ENCODE data around the gene DOK1. TPM values are rescaled to one million over a fixed set of nuclear protein-coding genes. Genes with fewer than 3 reads are reported as not detected.
A peak's percentile ranks its signal among the peaks of the same experiment; 100 is the strongest.

The DOK1 gene
- total RNA-seq, 1 donor from 2014 or later, result 20.1 TPM

- DNase-seq (ENCODE audit: extremely low spot score in 2 of 2), result no peak
- intact Hi-C loops (cut with DNase I), result no loop called here
- no peaks in the 10 kb centered on the region for H3K36me3 ChIP-seq
- no peak within 1 kb of the TSS for H3K27ac ChIP-seq
- no peaks in the 10 kb centered on the region for H3K9me3 ChIP-seq
- peaks cover 30% of the 10 kb centered on the region for H3K4me1 ChIP-seq
- peak within 1 kb of the TSS in 1 of 2 donors; percentile 17 for H3K4me3 ChIP-seq
- peaks cover 41% of the 10 kb centered on the region for H3K27me3 ChIP-seq
- no peak for TF ChIP-seq CTCF (IDR thresholded peaks at IDR 0.05)
- TF ChIP-seq POLR2A (IDR thresholded peaks at IDR 0.05), result no peak
- TF ChIP-seq POLR2AphosphoS5 (IDR thresholded peaks at IDR 0.05; ENCODE audit: insufficient read depth in 1 of 2, low read depth in 1 of 2), result no peak
Measured at GRCh38 chr2:74514368-74515270, 39.9 kb upstream of the DOK1 start, which contains the start of gene TLX2. Gene TLX2 (plus strand): TSS chr2:74514450. CDS start chr2:74514807, 357 bp downstream.

DNA sequence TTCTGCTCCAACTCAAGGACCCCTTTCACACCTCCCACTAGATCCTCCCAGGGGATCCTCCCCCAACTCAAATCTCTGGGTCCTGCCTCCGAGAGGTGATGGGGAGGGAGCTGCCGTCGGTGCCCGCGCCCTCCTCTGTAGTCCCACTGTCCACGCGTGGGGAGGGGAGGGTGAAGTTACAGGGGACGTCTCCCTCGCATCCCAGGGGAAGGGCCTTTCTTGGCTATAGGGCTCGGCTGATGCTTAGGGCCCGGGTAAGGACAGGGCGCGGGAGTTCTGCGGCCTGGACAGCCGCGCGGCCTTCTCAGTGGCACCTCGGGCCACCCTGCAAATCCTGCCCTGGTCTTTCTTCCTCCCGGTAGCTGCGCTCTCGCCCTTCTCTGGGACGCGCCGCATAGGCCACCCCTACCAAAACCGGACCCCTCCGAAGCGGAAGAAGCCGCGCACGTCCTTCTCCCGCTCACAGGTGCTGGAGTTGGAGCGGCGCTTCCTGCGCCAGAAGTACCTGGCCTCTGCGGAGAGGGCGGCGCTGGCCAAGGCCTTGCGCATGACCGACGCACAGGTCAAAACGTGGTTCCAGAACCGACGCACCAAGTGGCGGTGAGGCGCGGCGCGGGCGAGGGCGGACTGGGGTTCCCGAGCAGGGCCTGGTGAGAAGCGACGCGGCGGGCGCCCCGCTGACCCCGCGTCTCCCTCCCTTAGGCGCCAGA lies 39.1 kb upstream of the DOK1 start:
- TF ChIP-seq CTCF (IDR thresholded peaks at IDR 0.05) (no peak), POLR2A (IDR thresholded peaks at IDR 0.05) (no peak)
- DNase-seq (ENCODE audit: extremely low spot score in 2 of 2), result no peak
- Histone ChIP-seq H3K36me3 (no peaks in the 10 kb centered on the region), H3K27ac (no peak overlapping the region), H3K4me1 (peaks cover 30% of the 10 kb centered on the region), H3K9me3 (no peaks in the 10 kb centered on the region), H3K4me3 (peak overlapping the region; percentile 29 to 42), H3K27me3 (peaks cover 41% of the 10 kb centered on the region)
- intact Hi-C loops (cut with DNase I), result no loop called here

- DNase-seq (ENCODE audit: extremely low spot score in 2 of 2), result no peak
- Histone ChIP-seq H3K27ac (no peak overlapping the region), H3K4me1 (peaks cover 30% of the 10 kb centered on the region), H3K36me3 (no peaks in the 10 kb centered on the region), H3K27me3 (peaks cover 41% of the 10 kb centered on the region), H3K9me3 (no peaks in the 10 kb centered on the region), H3K4me3 (peak overlapping the region; percentile 29 to 42)
- TF ChIP-seq POLR2A (IDR thresholded peaks at IDR 0.05) (no peak), POLR2AphosphoS5 (IDR thresholded peaks at IDR 0.05; ENCODE audit: insufficient read depth in 1 of 2, low read depth in 1 of 2) (no peak), CTCF (IDR thresholded peaks at IDR 0.05) (no peak)
- intact Hi-C loops (cut with DNase I), result no loop called here
Measured at GRCh38 chr2:74515981-74516633, 38.4 kb upstream of the DOK1 start.

DNA sequence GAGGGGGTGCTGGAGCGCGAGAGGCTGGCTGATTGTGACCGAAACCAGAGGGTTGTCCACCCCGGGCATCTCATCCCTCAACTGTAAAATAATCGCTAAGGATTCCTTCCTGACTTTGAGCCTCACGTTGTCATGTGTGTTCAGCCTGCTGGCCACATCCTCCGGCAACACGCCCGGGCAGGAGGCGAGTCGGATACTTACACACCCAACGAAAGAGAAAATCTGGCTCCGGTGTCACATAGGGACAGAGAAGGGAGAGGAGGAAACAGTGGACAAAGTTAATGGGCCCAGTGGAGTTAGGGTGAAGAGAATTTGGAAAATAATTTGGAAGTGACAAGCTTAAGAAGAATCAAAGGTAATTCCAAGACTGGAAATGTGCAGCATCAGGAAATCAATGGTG lies 37.9 kb upstream of the DOK1 start:
- no peaks in the 10 kb centered on the region for H3K36me3 ChIP-seq
- H3K27me3 ChIP-seq, result peaks cover 38% of the 10 kb centered on the region
- TF ChIP-seq POLR2AphosphoS5 (IDR thresholded peaks at IDR 0.05; ENCODE audit: insufficient read depth in 1 of 2, low read depth in 1 of 2) (no peak), POLR2A (IDR thresholded peaks at IDR 0.05) (no peak), CTCF (IDR thresholded peaks at IDR 0.05) (no peak)
- H3K4me1 ChIP-seq, result peaks cover 30% of the 10 kb centered on the region
- H3K27ac ChIP-seq, result no peak overlapping the region
- H3K4me3 ChIP-seq, result peak overlapping the region in 1 of 2 donors; percentile 42
- DNase-seq (ENCODE audit: extremely low spot score in 2 of 2), result no peak
- H3K9me3 ChIP-seq, result no peaks in the 10 kb centered on the region
- intact Hi-C loops (cut with DNase I), result no loop called here
